GM18870 (cell line): ENCODE measurements around the gene LRRC61.
"Not testable (repeated sequence)": the region's sequence is repeated elsewhere in the genome, so short reads cannot be mapped to it uniquely, and the experiment has no call there.

ENCODE experiments used
- ATAC-seq: cut with Tn5 transposase; IDR thresholded peaks from one replicate; pipeline ENCODE4 v1.9.1; 2021; ENCODE audit warnings: moderate library complexity; ENCODE audit not compliant: unreplicated experiment

Gene LRRC61

GRCh38 chr7:150322833-150323681, at the start of gene LRRC61, which contains the start of gene ACTR3C:
LRRC61 (plus strand) TSS chr7:150323355; CDS start chr7:150336862, 13,507 bp downstream.
ACTR3C (minus strand) TSS chr7:150323545; CDS start chr7:150295296, 28,249 bp downstream.
- ATAC-seq, result peak; percentile 46

GRCh38 chr7:150276132-150276695, 46.9 kb upstream of the LRRC61 start:
- peak; percentile 77 for ATAC-seq

- not testable (repeated sequence) for ATAC-seq
Measured at GRCh38 chr7:150278383-150278782, 44.8 kb upstream of the LRRC61 start.

- ATAC-seq, result not testable (repeated sequence)
Measured at GRCh38 chr7:150281681-150282403, 41.3 kb upstream of the LRRC61 start.

GRCh38 chr7:150283111-150283510, 40.0 kb upstream of the LRRC61 start:
- not testable (repeated sequence) for ATAC-seq

GRCh38 chr7:150283608-150284007, 39.5 kb upstream of the LRRC61 start:
- not testable (repeated sequence) for ATAC-seq

- ATAC-seq, result not testable (repeated sequence)
Measured at GRCh38 chr7:150285849-150286754, 37.1 kb upstream of the LRRC61 start.

GRCh38 chr7:150287815-150288214, 35.3 kb upstream of the LRRC61 start:
- ATAC-seq, result not testable (repeated sequence)

GRCh38 chr7:150288816-150289215, 34.3 kb upstream of the LRRC61 start:
- not testable (repeated sequence) for ATAC-seq

- ATAC-seq, result not testable (repeated sequence)
Measured at GRCh38 chr7:150290317-150290716, 32.8 kb upstream of the LRRC61 start.

- ATAC-seq, result not testable (repeated sequence)
Measured at GRCh38 chr7:150295027-150295426, 28.1 kb upstream of the LRRC61 start.

GRCh38 chr7:150295614-150296013, 27.5 kb upstream of the LRRC61 start:
- ATAC-seq, result not testable (repeated sequence)

- ATAC-seq, result not testable (repeated sequence)
Measured at GRCh38 chr7:150296802-150297201, 26.4 kb upstream of the LRRC61 start.

- ATAC-seq, result not testable (repeated sequence)
Measured at GRCh38 chr7:150297978-150298377, 25.2 kb upstream of the LRRC61 start.

- ATAC-seq, result not testable (repeated sequence)
Measured at GRCh38 chr7:150302908-150303310, 20.2 kb upstream of the LRRC61 start.

GRCh38 chr7:150304499-150305258, 18.5 kb upstream of the LRRC61 start:
- ATAC-seq, result not testable (repeated sequence)

GRCh38 chr7:150305259-150305902, 17.8 kb upstream of the LRRC61 start:
- not testable (repeated sequence) for ATAC-seq

- not testable (repeated sequence) for ATAC-seq
Measured at GRCh38 chr7:150305903-150306284, 17.3 kb upstream of the LRRC61 start.

- not testable (repeated sequence) for ATAC-seq
Measured at GRCh38 chr7:150306377-150306776, 16.8 kb upstream of the LRRC61 start.
